ENCODE measurements around the gene NDUFB2. TPM values are rescaled to one million over a fixed set of nuclear protein-coding genes. Genes with fewer than 3 reads are reported as not detected.
A peak's percentile ranks its signal among the peaks of the same experiment; 100 is the strongest.

The NDUFB2 gene
- total and polyA plus RNA-seq, 9 of the 15 experiments (the other 6 are each of a cell fraction or from before 2014, with no cell fraction given) = 220 to 2,075 (median 320) TPM

DNA sequence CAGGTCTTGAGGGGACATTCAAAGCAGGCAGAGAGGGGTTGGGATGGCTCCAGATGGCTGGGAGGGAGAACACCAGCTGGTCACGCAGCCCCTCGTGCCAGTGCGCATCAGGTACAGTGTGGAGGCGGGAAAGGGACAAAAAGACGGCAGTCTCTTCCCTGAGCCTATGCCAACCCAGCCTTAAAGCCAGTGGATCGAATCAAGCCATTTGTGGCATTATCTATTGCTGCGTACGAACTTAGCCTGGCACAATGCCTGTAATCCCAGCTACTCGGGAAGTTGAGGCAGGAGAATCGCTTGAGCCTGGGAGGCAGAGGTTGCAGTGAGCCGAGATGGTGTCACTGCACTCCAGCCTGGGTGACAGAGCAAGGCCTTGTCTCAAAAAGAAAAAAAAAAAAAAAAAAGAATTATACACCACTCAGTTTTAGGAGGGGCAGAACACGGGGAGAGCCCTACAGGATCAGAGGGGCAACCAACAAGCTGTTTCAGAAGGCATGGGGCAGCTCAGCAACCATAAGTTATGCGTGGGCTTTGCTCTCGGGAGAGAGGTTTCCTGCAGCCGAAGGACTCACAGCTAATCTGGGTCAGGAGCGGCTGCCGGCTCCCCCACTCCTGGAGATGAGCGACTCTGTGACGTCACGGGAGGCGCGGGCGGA lies 356 bp upstream of the NDUFB2 start (continued):
- TF ChIP-seq CREB1 (IDR thresholded peaks at IDR 0.05) (peak; percentile 91), CREB1 (CRISPR knock-in tag; IDR thresholded peaks at IDR 0.05) (peak; percentile 97), JUND (IDR thresholded peaks at IDR 0.05; ENCODE audit: borderline replicate concordance, low read depth, low read length) (peak; percentile 77), JUND (tag; IDR thresholded peaks at IDR 0.05; ENCODE audit: borderline replicate concordance, low read depth, low read length) (0 out of 3 replicates have a peak, but pooled peaks have one; percentile 8), JUN (IDR thresholded peaks at IDR 0.05; ENCODE audit: borderline replicate concordance, low read depth, low read length) (0 out of 2 replicates have a peak, but pooled peaks have one; percentile 22), JUN (CRISPR knock-in tag; IDR thresholded peaks at IDR 0.05; ENCODE audit: borderline replicate concordance) (peak; percentile 91), ASH1L (IDR thresholded peaks at IDR 0.05; ENCODE audit: borderline replicate concordance, low read depth, partially characterized antibody) (peak; percentile 27), HDAC2 (IDR thresholded peaks at IDR 0.05) (0 out of 2 replicates have a peak, but pooled peaks have one; percentile 17), YY1 (IDR thresholded peaks at IDR 0.05; ENCODE audit: borderline replicate concordance in 1 of 3, control insufficient read depth in 1 of 3, extremely low read depth in 1 of 3, insufficient read depth in 3 of 3, insufficient read length in 1 of 3, insufficient replicate concordance in 2 of 3, low read depth in 1 of 3, low read length in 2 of 3) (no peak), ARHGAP35 (IDR thresholded peaks at IDR 0.05; ENCODE audit: partially characterized antibody) (no peak), SREBF2 (CRISPR knock-in tag; IDR thresholded peaks at IDR 0.05) (no peak), EP300 (IDR thresholded peaks at IDR 0.05; ENCODE audit: low read length) (no peak), ELF2 (CRISPR knock-in tag; IDR thresholded peaks at IDR 0.05) (no peak), SMARCA4 (IDR thresholded peaks at IDR 0.05) (peak; percentile 73), HES1 (IDR thresholded peaks at IDR 0.05; ENCODE audit: low read depth) (no peak), U2AF2 (optimal IDR thresholded peaks at IDR 0.05; ENCODE audit: low read depth, low read length) (no peak), FOXK2 (conservative IDR thresholded peaks at IDR 0.05 in 1 of 2, IDR thresholded peaks at IDR 0.05 in 1 of 2; ENCODE audit: low read depth in 2 of 2) (peak in 1 of 2 experiments; percentile 87; a peak in 2 of 4 replicates), LARP7 (IDR thresholded peaks at IDR 0.05) (peak; percentile 67; the same call in 1 of the 2 replicates), TCF7L2 (IDR thresholded peaks at IDR 0.05; ENCODE audit: low read depth, low read length) (no peak), ETS2 (tag; IDR thresholded peaks at IDR 0.05; ENCODE audit: borderline replicate concordance, poor library complexity, severe bottlenecking) (no peak), ARID1B (IDR thresholded peaks at IDR 0.05) (peak; percentile 62; the same call in 1 of the 2 replicates)
- TF ChIP-seq, protein P1, sequence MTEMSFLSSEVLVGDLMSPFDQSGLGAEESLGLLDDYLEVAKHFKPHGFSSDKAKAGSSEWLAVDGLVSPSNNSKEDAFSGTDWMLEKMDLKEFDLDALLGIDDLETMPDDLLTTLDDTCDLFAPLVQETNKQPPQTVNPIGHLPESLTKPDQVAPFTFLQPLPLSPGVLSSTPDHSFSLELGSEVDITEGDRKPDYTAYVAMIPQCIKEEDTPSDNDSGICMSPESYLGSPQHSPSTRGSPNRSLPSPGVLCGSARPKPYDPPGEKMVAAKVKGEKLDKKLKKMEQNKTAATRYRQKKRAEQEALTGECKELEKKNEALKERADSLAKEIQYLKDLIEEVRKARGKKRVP (CRISPR knock-in tag; IDR thresholded peaks at IDR 0.05) = no peak
- TF ChIP-seq, protein P2, sequence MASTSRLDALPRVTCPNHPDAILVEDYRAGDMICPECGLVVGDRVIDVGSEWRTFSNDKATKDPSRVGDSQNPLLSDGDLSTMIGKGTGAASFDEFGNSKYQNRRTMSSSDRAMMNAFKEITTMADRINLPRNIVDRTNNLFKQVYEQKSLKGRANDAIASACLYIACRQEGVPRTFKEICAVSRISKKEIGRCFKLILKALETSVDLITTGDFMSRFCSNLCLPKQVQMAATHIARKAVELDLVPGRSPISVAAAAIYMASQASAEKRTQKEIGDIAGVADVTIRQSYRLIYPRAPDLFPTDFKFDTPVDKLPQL (IDR thresholded peaks at IDR 0.05; ENCODE audit: extremely low read depth, insufficient read length) = peak; percentile 35

Data from K562 (cell line).